Retinal pigment epithelial cell (primary cell): ENCODE measurements around the gene MALAT1.
A peak's percentile ranks its signal among the peaks of the same experiment; 100 is the strongest.

Source experiments
- DNase-seq: peaks from one replicate; pipeline ENCODE4 v3.0.0-alpha.2; 2010; ENCODE audit warnings: low read depth
- H3K4me3 ChIP-seq: 2 replicates; pipeline ENCODE4 v1.5.1; 2011; ENCODE audit warnings: mild to moderate bottlenecking, low read length, control low read depth, moderate library complexity
- TF ChIP-seq, protein P1 (sequence below): conservative IDR thresholded peaks from 2 replicates; pipeline ENCODE4 v1.5.1; 2011; ENCODE audit warnings: low read depth, low read length, control low read depth, inconsistent platforms

The MALAT1 gene

DNA sequence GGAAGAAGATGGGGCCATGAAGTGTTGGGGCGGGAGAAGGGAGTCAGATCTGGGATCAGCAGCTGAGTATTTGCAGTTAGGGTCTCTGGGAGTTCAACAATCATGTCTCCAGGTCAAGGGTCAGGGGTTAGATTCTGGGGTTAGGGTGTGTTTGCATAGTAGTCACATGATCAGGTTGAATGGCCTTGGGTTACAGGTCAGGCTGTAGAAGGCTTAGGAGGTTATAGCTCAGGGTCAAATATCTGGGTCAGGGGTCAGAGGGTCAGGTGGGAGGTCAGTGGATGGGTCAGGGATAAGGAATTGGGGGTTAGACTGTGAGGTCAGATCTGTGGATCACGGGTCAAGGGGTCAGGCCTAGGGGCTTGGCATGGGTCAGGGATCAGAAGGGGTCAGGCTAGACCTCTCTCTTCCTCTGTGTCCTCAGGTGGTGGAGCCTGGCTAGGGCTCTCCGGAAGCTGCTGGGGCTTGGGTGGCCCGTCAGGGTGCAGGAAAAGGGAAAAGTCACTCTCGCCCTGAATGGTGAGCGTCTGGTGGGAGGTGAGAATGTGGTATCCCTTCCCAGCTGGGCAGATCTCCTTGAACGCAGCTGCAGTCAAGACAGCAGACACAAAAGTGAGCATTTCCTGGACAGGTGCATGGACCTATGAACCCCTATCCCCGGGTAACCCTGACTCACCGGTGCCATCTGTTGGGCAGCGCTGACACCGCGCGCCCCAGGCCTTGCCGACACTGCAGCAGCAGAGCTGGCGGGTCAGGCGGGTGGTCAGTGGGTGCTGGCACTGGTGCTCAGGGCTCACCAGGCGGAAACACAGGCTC is 52.9 kb downstream of the MALAT1 start:
- DNase-seq = no peak
- no peak overlapping the region for H3K4me3 ChIP-seq

DNA sequence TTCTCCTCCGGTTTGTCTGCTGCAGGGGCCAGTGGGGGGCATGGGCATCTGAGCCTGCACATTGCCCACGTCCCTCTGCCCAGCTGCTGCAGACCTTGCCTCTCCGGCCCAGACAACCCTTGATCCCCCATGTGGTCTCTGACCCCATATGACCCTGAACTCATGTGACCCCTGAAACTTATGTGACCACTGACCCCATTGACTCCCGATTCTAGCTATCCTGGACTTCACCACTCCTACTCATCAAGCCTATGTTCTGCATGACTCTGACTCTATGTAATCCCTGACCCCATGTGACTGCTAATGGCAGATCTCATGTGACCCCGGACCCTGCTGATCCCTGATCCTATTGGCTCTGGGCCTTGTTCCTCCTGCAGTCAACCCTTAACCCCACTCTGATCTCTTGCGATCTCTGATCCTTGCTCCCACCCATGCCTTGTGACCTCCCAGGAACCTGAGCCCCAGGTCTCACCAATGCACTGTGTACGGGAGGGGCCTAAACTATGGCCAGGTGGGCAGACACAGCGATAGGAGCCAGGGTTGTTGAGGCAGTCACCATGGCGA is 53.6 kb downstream of the MALAT1 start:
- TF ChIP-seq, protein P1, sequence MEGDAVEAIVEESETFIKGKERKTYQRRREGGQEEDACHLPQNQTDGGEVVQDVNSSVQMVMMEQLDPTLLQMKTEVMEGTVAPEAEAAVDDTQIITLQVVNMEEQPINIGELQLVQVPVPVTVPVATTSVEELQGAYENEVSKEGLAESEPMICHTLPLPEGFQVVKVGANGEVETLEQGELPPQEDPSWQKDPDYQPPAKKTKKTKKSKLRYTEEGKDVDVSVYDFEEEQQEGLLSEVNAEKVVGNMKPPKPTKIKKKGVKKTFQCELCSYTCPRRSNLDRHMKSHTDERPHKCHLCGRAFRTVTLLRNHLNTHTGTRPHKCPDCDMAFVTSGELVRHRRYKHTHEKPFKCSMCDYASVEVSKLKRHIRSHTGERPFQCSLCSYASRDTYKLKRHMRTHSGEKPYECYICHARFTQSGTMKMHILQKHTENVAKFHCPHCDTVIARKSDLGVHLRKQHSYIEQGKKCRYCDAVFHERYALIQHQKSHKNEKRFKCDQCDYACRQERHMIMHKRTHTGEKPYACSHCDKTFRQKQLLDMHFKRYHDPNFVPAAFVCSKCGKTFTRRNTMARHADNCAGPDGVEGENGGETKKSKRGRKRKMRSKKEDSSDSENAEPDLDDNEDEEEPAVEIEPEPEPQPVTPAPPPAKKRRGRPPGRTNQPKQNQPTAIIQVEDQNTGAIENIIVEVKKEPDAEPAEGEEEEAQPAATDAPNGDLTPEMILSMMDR = no peak
- no peak for DNase-seq
- no peak overlapping the region for H3K4me3 ChIP-seq

More for the DNA sequence above, 52.9 kb downstream of the MALAT1 start:
- TF ChIP-seq, protein P1 = peak; percentile 63

DNA sequence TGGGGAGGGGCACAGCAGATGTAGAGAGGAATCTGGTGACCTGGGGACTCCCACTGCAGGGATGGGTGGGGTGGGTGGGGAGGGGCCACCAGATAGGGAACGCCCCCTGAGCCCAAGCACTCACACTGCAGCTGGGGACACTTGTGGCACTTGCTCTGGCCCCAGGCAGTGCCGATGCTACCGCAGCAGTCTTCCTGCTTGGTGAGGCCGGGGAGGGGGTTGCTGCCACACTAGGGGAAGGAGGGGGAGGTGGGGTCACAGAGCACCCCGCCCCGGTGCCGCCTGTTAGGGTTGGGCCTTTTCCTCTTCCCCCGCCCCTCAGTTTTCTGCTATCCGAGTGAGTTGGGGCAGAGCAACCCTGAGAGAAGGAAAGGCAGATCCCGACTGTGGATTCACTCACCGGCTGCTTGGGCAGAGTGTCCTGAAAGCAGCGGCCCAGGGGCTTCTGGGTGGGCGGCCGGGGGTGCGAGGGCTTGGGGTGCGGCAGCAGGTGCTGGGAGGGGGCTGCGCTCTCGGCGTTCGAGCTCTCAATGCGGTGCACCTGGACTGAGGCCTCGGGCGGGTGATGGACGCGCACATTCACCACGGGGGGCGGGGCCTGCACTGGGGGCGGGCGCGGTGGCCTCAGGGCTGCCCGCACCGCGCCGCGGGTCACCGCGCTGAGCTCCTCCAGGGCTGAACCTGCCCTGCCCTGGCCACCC is 54.6 kb downstream of the MALAT1 start:
- peak overlapping the region; percentile 15 for H3K4me3 ChIP-seq
- DNase-seq = no peak
- TF ChIP-seq, protein P1 = no peak

DNA sequence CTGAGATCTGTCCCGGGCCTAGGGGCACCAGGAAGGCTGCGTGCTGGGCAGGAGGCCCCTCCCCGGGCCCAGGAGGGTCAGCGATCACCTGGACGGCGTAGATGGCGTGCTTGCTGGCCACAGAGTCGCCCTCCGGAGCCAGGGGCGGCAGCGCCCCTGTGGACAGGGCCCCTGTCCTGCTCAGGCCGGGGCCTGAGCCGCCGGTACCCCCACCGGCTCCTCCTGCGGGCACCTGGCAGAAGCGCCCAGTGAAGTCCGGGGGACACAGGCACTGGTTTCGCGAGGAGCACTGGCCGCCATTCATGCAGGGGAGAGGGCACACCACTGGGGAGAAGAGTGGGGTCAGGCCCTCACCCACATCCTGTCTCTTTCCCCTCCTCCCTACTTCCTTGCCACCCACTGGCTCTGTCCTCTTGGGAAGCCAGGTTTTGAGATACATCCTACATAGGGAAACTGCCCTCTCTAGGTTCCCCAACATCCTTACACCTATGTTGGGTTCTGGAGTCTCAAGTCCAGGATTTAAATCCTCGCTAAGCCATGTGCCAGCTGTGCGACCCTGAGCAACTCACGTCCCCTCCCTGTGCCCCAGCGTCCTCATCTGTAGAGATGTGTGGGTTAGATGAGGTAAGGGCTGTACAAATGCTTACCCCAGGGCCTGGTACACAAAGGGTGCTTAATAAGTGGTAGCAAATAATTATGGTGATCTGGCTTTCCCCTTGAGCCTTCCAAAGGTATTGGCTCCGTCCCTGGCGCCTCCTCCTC is 55.4 kb downstream of the MALAT1 start:
- TF ChIP-seq, protein P1 = no peak
- no peak for DNase-seq

DNA sequence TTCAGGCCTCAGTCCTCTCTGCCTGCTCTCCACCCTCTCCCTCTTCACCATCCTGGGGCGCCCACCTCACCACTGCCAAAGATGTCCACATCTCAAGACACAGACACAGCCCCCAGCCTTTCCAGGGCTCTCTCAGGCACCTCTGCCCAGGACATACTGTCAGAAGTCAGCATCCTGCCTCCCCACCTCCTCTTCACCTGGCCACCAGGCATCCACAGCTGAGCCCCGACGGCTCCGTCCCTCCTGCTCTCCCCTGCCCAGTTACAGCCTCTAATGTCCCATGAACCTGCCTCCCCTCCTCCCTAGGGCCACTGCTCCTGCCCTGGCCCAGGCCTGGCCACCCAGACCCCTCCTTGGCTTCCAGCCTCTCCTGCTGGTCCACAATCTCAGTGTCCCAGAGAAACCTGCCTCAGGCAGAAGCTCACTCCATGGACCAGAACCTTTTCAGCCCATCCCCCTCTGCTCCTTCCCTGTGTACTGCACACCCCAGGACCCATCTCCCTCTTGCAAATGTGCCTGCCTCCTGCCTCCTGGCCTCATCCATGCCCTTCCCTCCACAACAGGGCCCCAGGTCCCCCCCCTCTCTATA is 56.1 kb downstream of the MALAT1 start:
- no peak for DNase-seq
- H3K4me3 ChIP-seq = no peak overlapping the region

More for the DNA sequence above, 55.4 kb downstream of the MALAT1 start:
- H3K4me3 ChIP-seq = no peak overlapping the region

DNA sequence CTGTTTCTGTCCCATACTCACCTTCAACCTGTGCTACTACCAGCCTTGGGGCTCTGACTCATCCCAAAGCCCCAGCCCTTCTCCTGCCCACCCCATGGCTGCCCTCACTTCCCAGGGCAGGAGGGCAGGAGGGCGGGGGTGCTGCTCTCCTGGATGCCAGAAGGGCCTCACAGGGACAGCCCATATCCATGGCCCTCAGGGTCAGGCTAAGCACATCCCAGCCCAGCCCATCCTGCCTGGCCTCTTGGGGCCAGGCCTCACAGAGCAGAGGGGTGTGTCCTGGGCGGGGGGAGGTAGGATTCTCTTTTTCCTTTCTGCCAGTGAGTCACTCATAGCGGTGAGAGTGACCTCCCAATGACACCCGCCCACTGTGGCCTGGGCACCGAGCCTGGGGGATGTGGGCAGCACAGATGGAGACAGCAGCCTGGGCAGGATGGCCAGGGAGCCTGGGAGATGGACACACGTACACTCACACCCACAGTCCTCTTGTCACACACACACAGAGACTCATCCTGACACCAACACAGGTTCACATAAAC is 56.9 kb downstream of the MALAT1 start:
- H3K4me3 ChIP-seq = peak overlapping the region; percentile 68
- no peak for DNase-seq
- TF ChIP-seq, protein P1 = no peak

More for the DNA sequence above, 56.1 kb downstream of the MALAT1 start:
- TF ChIP-seq, protein P1 = no peak
